GM12891 (cell line): Measurements from ENCODE around the gene FARS2.

Experiments
- POLR2A ChIP-seq: IDR thresholded peaks from 2 replicates; pipeline ENCODE4 v1.6.1; 2011; ENCODE audit warnings: low read depth, low read length, control low read depth
- POLR2AphosphoS5 ChIP-seq: IDR thresholded peaks from 2 replicates; pipeline ENCODE4 v1.6.1; 2011; ENCODE audit warnings: low read depth, low read length, control low read depth
- POU2F2 ChIP-seq: IDR thresholded peaks from 2 replicates; pipeline ENCODE4 v1.6.1; 2011; ENCODE audit warnings: low read depth, mild to moderate bottlenecking, control low read depth, low read length, moderate library complexity
- TAF1 ChIP-seq: IDR thresholded peaks from 2 replicates; pipeline ENCODE4 v1.6.1; 2011; ENCODE audit warnings: low read depth, low read length, control low read depth

GRCh38 chr6:5729080-5729434 lies 467.7 kb downstream of the FARS2 start:
- TF ChIP-seq POLR2A (no peak), POLR2AphosphoS5 (no peak), TAF1 (no peak), POU2F2 (no peak)
